ENCODE measurements around the gene HNF1B.
"Not testable (repeated sequence)": the region's sequence is repeated elsewhere in the genome, so short reads cannot be mapped to it uniquely, and the experiment has no call there.

The HNF1B gene, protein sequence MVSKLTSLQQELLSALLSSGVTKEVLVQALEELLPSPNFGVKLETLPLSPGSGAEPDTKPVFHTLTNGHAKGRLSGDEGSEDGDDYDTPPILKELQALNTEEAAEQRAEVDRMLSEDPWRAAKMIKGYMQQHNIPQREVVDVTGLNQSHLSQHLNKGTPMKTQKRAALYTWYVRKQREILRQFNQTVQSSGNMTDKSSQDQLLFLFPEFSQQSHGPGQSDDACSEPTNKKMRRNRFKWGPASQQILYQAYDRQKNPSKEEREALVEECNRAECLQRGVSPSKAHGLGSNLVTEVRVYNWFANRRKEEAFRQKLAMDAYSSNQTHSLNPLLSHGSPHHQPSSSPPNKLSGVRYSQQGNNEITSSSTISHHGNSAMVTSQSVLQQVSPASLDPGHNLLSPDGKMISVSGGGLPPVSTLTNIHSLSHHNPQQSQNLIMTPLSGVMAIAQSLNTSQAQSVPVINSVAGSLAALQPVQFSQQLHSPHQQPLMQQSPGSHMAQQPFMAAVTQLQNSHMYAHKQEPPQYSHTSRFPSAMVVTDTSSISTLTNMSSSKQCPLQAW

GRCh38 chr17:37744961-37745800, at the start of gene HNF1B:
Gene HNF1B (minus strand): TSS chr17:37745059. CDS start chr17:37744884, 175 bp downstream.
- DNase-seq (ENCODE audit: low read depth) = no peak

DNA sequence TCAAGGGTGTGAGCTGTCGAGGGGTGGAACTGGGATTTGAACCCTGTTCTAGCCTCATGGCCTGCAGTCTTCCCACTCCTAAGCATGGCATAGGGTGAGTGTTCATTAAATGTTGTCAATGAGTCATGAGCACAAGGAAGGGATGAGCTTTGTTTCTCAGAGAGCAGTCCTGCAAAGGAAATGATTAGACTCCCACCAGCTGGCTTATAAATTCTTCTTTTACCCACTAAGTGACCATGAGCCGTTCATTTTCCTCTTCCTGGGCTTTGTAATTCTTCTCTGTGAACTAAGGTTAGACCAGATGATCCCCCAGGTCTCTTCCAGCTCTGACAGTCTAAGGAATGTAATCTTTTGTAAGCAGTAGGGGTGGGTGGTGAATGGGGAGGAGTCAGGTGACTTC, 47.9 kb upstream of the HNF1B start:
- no peak for DNase-seq (ENCODE audit: low read depth)

DNA sequence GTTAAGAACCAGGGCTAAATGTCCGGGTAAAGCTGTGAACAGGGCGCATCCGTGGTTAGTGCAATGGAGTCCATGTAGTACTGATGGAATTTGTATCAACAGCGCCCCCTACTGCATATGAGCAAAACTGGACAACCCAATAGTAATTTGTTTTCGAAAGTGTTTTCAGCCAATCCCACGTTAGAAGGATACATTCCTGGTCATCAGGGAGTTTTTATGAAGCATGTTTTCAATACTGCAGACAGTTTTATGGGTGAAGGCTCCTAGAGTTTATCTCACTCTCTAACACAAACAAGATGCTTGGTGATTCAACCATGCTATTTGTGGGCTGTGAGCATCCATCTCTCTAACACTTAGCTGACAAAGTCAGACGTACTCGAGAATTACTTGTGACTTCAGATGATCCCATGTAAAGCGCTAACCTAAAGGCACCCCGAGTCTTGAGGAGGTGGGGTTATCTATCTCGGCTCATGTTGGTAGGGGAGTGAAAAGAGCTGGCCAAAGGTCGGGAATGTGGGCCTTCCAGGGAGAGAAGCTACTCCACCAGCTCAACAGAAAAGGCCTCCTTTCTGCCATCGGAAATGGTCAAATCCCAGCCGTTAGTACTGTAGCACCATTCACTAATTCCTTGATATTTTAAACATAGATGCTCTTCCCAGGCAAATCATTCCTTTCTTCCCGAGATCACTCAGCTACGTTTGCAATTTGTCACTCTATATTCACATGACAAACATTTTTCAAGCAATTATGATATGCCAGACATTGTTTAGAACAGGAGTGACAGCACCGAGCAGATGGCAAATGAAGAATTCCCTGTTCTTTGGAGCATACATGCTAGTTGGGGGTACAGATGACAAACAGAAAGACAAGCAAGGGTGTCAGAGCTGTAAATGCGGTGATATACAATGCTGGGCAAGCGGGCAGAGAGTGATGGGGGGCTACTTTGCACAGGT, 46.9 kb upstream of the HNF1B start:
- no peak for DNase-seq (ENCODE audit: low read depth)

DNA sequence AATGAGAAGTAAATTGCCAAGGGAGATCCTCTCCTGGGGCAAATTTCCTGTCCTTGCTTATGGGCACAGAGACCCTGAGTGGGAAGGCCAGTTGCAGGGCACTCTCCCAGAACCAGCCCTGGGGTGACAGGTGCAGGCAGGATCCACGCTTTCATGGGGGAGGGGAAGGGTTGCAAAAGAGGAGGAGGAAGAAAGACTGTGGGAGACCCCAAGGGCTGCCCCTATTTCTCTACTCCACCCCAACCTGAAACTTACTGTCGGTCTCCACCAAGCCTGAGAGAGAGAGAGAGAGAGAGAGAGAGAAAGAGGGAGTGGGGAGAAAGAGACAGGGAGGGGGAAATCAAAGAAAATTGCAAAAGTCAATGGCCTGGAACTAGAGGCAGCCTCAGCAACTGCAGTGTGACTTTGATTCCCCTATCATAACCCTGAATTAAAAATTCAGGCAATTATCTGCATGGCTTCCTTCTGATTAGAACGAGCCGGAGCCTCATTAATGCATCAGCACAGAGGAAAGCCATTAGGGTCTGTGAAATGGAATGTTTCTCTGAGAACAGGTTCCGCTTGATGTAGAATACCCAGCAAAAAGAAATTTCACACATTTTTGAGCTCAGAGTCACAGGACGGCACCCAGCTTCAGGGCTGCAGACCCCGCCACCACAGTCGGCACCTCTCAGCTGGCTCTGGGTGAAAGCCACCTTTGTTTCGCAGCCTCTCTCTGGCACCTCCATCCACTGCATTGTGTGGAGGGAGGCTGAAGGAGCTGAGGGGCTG, 45.1 kb upstream of the HNF1B start:
- no peak for DNase-seq (ENCODE audit: low read depth)

GRCh38 chr17:37789021-37789565, 44.2 kb upstream of the HNF1B start:
- DNase-seq (ENCODE audit: low read depth) = no peak

- DNase-seq (ENCODE audit: low read depth) = no peak
These were observed 43.7 kb upstream of the HNF1B start for GRCh38 chr17:37788526-37788925.

DNA sequence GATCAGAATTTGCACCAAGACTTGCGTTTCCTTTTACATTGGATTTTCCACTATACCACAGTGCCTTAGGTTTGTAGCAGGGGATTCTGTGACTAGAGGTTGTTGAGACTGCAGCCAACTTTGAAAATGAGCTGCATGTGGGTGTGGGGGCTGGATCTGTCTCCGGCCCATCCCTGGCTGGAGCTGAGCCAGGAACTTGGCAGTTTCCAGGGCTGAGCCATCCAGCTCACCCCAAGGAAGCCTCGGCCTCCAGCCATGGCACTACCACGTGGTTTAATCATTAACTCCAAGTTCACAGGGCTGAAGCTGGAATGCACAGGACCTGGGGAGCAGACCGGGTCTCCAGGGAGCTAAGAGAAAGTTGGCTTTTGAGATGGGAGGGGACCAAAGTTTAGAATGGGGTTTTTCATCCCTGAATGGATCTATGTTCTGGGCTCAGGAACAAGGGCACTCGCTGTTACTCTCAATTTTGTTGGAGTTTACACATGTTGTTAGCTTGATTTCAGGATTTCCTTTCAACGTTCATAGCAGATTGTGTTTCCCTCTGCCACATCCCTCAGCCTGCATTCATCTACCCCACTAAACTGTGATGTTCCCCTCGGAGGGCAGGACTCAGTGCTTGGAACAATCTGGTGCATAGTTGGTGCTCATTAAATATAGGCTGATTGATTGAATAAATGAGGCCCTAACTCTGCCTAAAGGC, 42.3 kb upstream of the HNF1B start:
- DNase-seq (ENCODE audit: low read depth) = no peak

DNA sequence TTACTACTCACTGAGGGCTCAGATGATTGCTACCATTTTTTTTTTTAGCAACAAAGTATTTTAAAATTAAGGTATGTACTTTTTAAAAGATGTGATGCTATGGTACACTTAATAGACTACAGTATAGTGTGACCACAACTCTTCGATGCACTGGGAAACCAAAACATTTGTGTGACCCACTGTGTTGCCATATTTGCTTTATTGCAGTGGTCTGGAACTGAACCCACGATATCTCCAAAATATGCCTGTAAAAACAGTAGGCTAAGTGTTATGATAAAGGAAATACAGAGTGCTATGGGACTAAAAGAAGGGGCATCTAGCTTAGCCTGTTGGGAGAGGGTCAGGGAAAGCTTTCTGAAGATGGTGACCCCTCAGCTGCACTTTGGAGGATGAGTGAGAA, 41.6 kb upstream of the HNF1B start:
- DNase-seq (ENCODE audit: low read depth) = no peak

GRCh38 chr17:37782460-37782859, 37.6 kb upstream of the HNF1B start:
- not testable (repeated sequence) for DNase-seq (ENCODE audit: low read depth)

DNA sequence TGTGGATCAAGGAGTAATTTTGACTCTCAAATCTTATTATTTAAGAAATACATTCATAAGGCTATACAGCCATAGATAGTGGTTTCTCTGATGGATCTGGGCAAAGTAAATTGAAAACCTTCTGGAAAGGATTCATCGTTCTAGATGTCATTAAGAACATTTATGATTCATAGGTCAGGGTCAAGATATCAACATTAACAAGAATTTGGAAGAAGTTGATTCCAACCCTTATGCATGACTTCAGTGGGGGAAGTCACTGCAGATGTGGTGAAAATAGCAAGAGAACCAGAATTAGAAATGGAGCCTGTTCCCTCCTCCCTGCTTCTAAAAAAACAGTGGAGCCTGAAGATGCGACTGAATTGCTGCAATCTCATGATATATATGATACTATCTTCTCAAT, 36.6 kb upstream of the HNF1B start:
- DNase-seq (ENCODE audit: low read depth) = no peak

- DNase-seq (ENCODE audit: low read depth) = no peak
These were observed 34.7 kb upstream of the HNF1B start for GRCh38 chr17:37779554-37779953.

GRCh38 chr17:37774504-37774903, 29.6 kb upstream of the HNF1B start:
- no peak for DNase-seq (ENCODE audit: low read depth)

GRCh38 chr17:37772982-37773381, 28.1 kb upstream of the HNF1B start:
- DNase-seq (ENCODE audit: low read depth) = no peak

GRCh38 chr17:37770631-37771518, 26.0 kb upstream of the HNF1B start:
- DNase-seq (ENCODE audit: low read depth) = no peak

GRCh38 chr17:37769050-37769449, 24.2 kb upstream of the HNF1B start:
- DNase-seq (ENCODE audit: low read depth) = no peak

GRCh38 chr17:37768438-37768837, 23.6 kb upstream of the HNF1B start:
- DNase-seq (ENCODE audit: low read depth) = no peak

DNA sequence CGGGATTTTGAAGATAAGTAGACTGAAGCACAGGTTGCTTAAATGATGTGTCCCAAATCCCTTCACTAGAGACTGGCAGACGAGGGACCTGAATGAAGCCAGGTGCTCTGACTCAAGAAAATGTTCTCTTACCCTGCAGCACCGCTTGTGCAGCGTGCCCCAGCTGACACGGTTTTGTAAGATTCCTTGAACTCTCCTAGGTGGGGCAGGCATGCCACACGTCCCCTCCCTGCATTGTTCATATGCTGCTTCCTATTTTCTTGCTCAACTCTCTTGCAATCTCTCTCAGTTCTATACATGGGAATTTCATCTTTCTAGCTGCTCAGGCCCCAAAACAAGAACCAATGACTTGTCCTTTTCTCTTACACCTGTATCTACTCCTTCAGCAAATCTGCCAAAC, 22.1 kb upstream of the HNF1B start:
- no peak for DNase-seq (ENCODE audit: low read depth)

GRCh38 chr17:37764383-37764782, 19.5 kb upstream of the HNF1B start:
- no peak for DNase-seq (ENCODE audit: low read depth)

GRCh38 chr17:37762666-37763065, 17.8 kb upstream of the HNF1B start:
- no peak for DNase-seq (ENCODE audit: low read depth)
